Tibial nerve (tissue), 4 donors: Measurements from ENCODE around the gene ACP1. TPM values are rescaled to one million over a fixed set of nuclear protein-coding genes. Genes with fewer than 3 reads are reported as not detected.

Source experiments
- DNase-seq, 2 donors: peaks; one replicate each; pipeline ENCODE4 v3.0.0-alpha.2; 2019; ENCODE audit warnings: low spot score in 2 of 2
- H3K27ac ChIP-seq, 4 donors: fragments of 200-600 bp; sonication (generic) in 3 of 4; one replicate each; pipeline ENCODE4 v1.5.1; 2017 to 2019; ENCODE audit warnings: mild to moderate bottlenecking in 1 of 4
- H3K27me3 ChIP-seq, 2 donors: fragments of 200-600 bp; sonication (generic) in 1 of 2; one replicate each; pipeline versions ENCODE4 v1.5.1 to v1.6.0; 2017 to 2019
- H3K36me3 ChIP-seq, 3 donors: fragments of 200-600 bp; sonication (generic); one replicate each; pipeline ENCODE4 v1.5.1; 2018 to 2019
- H3K4me1 ChIP-seq, 4 donors: fragments of 200-600 bp; sonication (generic) in 3 of 4; one replicate each; pipeline ENCODE4 v1.5.1; 2017 to 2019
- H3K4me3 ChIP-seq, 4 donors: fragments of 200-600 bp; sonication (generic) in 3 of 4; one replicate each; pipeline ENCODE4 v1.5.1; 2017 to 2019; ENCODE audit warnings: mild to moderate bottlenecking in 1 of 4, moderate library complexity in 1 of 4
- H3K9me3 ChIP-seq, 4 donors: fragments of 200-600 bp; sonication (generic) in 3 of 4; one replicate each; pipeline ENCODE4 v1.5.1; 2017 to 2019
- CTCF ChIP-seq, 5 experiments: fragments of 200-600 bp in 3 of 5; fragments of 450-650 bp in 2 of 5; sonication (generic) in 3 of 5; IDR thresholded peaks; one replicate each; pipeline ENCODE4 v1.5.1; 2016 to 2019; ENCODE audit warnings: antibody characterized with exemption in 5 of 5, mild to moderate bottlenecking in 3 of 5, moderate library complexity in 2 of 5
- EP300 ChIP-seq, 2 donors: sonication (generic); formaldehyde crosslinking; IDR thresholded peaks; one replicate each; pipeline ENCODE4 v1.6.1; 2017; ENCODE audit warnings: antibody characterized with exemption in 2 of 2, mild to moderate bottlenecking in 1 of 2
- POLR2A ChIP-seq, 2 donors: fragments of 450-650 bp; IDR thresholded peaks; one replicate each; pipeline ENCODE4 v1.6.1; 2017; ENCODE audit warnings: antibody characterized with exemption in 2 of 2, mild to moderate bottlenecking in 2 of 2, moderate library complexity in 2 of 2
- WGBS, 2 donors: methylation state at CpG; one replicate each; pipeline ENCODE4 v1.1.5; 2018; 5-methylcytosine and 5-hydroxymethylcytosine counted together
- total RNA-seq, 4 donors: library from RNA; depleted of rRNA; stranded (reverse); fragments of >200 nt; gene quantifications; one replicate each; pipeline ENCODE4 v1.1.0, GENCODE V29; 2016

Gene ACP1
- total RNA-seq, 4 donors from 2014 or later: 31.2 to 71.2 (median 52.5) TPM

GRCh38 chr2:296354-296753 is 31.6 kb downstream of the ACP1 start:
- no peak overlapping the region for H3K27ac ChIP-seq
- H3K4me1 ChIP-seq: no peaks in the 10 kb centered on the region
- no peaks in the 10 kb centered on the region for H3K36me3 ChIP-seq
- TF ChIP-seq EP300 (IDR thresholded peaks at IDR 0.05): no peak
- TF ChIP-seq POLR2A (IDR thresholded peaks at IDR 0.05): no peak
- TF ChIP-seq CTCF (IDR thresholded peaks at IDR 0.05): no peak
- H3K27me3 ChIP-seq: no peaks in the 10 kb centered on the region
- 72 to 79% methylated on average over 3 of the region's 3 CpGs for WGBS, 2 donors
- H3K9me3 ChIP-seq: no peaks in the 10 kb centered on the region
- no peak for DNase-seq
- no peak overlapping the region for H3K4me3 ChIP-seq

- Histone ChIP-seq H3K4me3 (no peak overlapping the region), H3K27me3 (no peaks in the 10 kb centered on the region), H3K9me3 (peaks cover 0 to 14% (median 0%) of the 10 kb centered on the region in 4 donors), H3K4me1 (no peaks in the 10 kb centered on the region), H3K36me3 (no peaks in the 10 kb centered on the region), H3K27ac (no peak overlapping the region)
- no peak for DNase-seq
- TF ChIP-seq CTCF (IDR thresholded peaks at IDR 0.05): no peak
- no peak for TF ChIP-seq POLR2A (IDR thresholded peaks at IDR 0.05)
- no peak for TF ChIP-seq EP300 (IDR thresholded peaks at IDR 0.05)
- WGBS, 2 donors: 80 to 88% methylated on average over 9 of the region's 9 CpGs
These were observed 40.6 kb downstream of the ACP1 start for GRCh38 chr2:305366-305765.

GRCh38 chr2:309148-309953 is 44.6 kb downstream of the ACP1 start:
- H3K27me3 ChIP-seq: no peaks in the 10 kb centered on the region
- no peak overlapping the region for H3K27ac ChIP-seq
- WGBS, 2 donors: 60% methylated on average over 12 to 13 of the region's 13 CpGs
- no peaks in the 10 kb centered on the region for H3K36me3 ChIP-seq
- no peaks in the 10 kb centered on the region for H3K4me1 ChIP-seq
- no peak for DNase-seq
- TF ChIP-seq POLR2A (IDR thresholded peaks at IDR 0.05) (no peak), CTCF (IDR thresholded peaks at IDR 0.05) (no peak), EP300 (IDR thresholded peaks at IDR 0.05) (no peak)
- no peak overlapping the region for H3K4me3 ChIP-seq
- H3K9me3 ChIP-seq: no peaks in the 10 kb centered on the region

- WGBS, 2 donors: 64 to 74% methylated on average over 10 of the region's 10 CpGs
These were observed 45.3 kb downstream of the ACP1 start for GRCh38 chr2:309954-310510.

More at GRCh38 chr2:309954-310510, 45.3 kb downstream of the ACP1 start:
- no peak for DNase-seq
- Histone ChIP-seq H3K4me1 (no peaks in the 10 kb centered on the region), H3K4me3 (no peak overlapping the region), H3K27me3 (no peaks in the 10 kb centered on the region), H3K9me3 (no peaks in the 10 kb centered on the region), H3K27ac (no peak overlapping the region), H3K36me3 (no peaks in the 10 kb centered on the region)
- TF ChIP-seq POLR2A (IDR thresholded peaks at IDR 0.05) (no peak), CTCF (IDR thresholded peaks at IDR 0.05) (no peak), EP300 (IDR thresholded peaks at IDR 0.05) (no peak)
